ENCODE data around the gene CD300A.

GRCh38 chr17:74450925-74451403 is 15.5 kb upstream of the CD300A start:
- TF ChIP-seq POLR2AphosphoS5 (IDR thresholded peaks at IDR 0.05) (no peak), CTCF (IDR thresholded peaks at IDR 0.05 in 8 of 11, conservative IDR thresholded peaks at IDR 0.05 in 3 of 11) (no peak)

Data from spleen (tissue), 7 donors.